KMS-11 (cell line): Measurements from ENCODE around the gene PAEP.

Source experiments
- H2AFZ ChIP-seq: fragments of 200-600 bp; sonication (generic); 2 replicates; pipeline ENCODE4 v1.6.1; 2016; ENCODE audit warnings: antibody characterized with exemption, mixed run types, low read depth
- H3K27ac ChIP-seq: fragments of 200-600 bp; sonication (generic); 2 replicates; pipeline ENCODE4 v1.6.1; 2016; ENCODE audit warnings: mild to moderate bottlenecking, mixed run types
- H3K27me3 ChIP-seq: fragments of 200-600 bp; sonication (generic); 2 replicates; pipeline ENCODE4 v1.6.1; 2017; ENCODE audit warnings: mild to moderate bottlenecking, low read depth, mixed run types, moderate library complexity; ENCODE audit not compliant: insufficient read depth
- H3K36me3 ChIP-seq: fragments of 200-600 bp; sonication (generic); 2 replicates; pipeline ENCODE4 v1.6.1; 2017; ENCODE audit warnings: mild to moderate bottlenecking, mixed run types; ENCODE audit not compliant: insufficient read depth
- H3K4me1 ChIP-seq: fragments of 200-600 bp; sonication (generic); 2 replicates; pipeline ENCODE4 v1.6.1; 2016; ENCODE audit warnings: mild to moderate bottlenecking, low read depth, mixed run types; ENCODE audit not compliant: poor library complexity, severe bottlenecking
- H3K4me2 ChIP-seq: fragments of 200-600 bp; sonication (generic); 2 replicates; pipeline ENCODE4 v1.7.0; 2016; ENCODE audit warnings: mild to moderate bottlenecking, mixed run types
- H3K4me3 ChIP-seq: fragments of 200-600 bp; sonication (generic); IDR thresholded peaks from 2 replicates; pipeline ENCODE4 v1.6.1; 2017; ENCODE audit warnings: low read depth, low read length, mixed read lengths; ENCODE audit not compliant: insufficient read depth
- H3K79me2 ChIP-seq: fragments of 200-600 bp; sonication (generic); 2 replicates; pipeline ENCODE4 v1.6.1; 2016; ENCODE audit warnings: low read depth, mixed run types; ENCODE audit not compliant: insufficient read depth
- H3K9ac ChIP-seq: fragments of 200-600 bp; sonication (generic); 2 replicates; pipeline ENCODE4 v1.6.1; 2016; ENCODE audit warnings: mild to moderate bottlenecking, mixed run types
- H4K20me1 ChIP-seq: fragments of 200-600 bp; sonication (generic); 2 replicates; pipeline ENCODE4 v1.6.1; 2016; ENCODE audit warnings: mild to moderate bottlenecking, mixed run types; ENCODE audit not compliant: insufficient read depth
- CTCF ChIP-seq: fragments of 200-600 bp; sonication (generic); conservative IDR thresholded peaks from 2 replicates; pipeline ENCODE4 v1.6.1; 2017; ENCODE audit warnings: low read depth, mild to moderate bottlenecking, antibody characterized with exemption, low read length, moderate library complexity, mixed read lengths

PAEP gene

GRCh38 chr9:135587658-135588057 is 26.1 kb downstream of the PAEP start:
- Histone ChIP-seq H3K4me3 (no peak overlapping the region), H3K4me2 (no peak overlapping the region), H3K36me3 (no peaks in the 10 kb centered on the region), H3K27ac (no peak overlapping the region), H4K20me1 (no peaks in the 10 kb centered on the region), H3K4me1 (no peaks in the 10 kb centered on the region), H3K27me3 (peaks cover 16% of the 10 kb centered on the region; the same call in 1 of the 2 replicates), H3K9ac (no peak overlapping the region), H3K79me2 (no peaks in the 10 kb centered on the region), H2AFZ (no peak overlapping the region)
- no peak for TF ChIP-seq CTCF

DNA sequence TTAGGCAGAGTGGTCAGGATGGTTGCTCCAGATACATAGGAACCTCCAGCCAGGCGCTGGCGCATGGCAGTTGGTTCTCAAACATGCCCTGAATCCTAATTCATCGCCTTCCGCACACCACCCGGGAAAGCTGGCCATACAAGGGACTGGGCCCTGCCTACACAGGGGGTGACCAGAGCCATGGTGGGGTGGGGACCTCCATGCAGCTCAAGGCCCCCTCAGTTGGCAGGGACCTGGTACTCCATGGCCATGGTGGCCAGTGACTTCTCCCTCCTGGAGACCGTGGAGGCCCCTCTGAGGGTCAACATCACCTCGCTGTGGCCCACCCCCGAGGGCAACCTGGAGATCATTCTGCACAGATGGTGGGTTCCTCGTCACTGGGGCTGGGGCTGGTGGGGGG is 26.8 kb downstream of the PAEP start:
- Histone ChIP-seq H3K4me3 (no peak overlapping the region), H3K79me2 (no peaks in the 10 kb centered on the region), H3K9ac (no peak overlapping the region), H3K4me2 (no peak overlapping the region), H3K27me3 (peaks cover 16% of the 10 kb centered on the region; the same call in 1 of the 2 replicates), H3K27ac (no peak overlapping the region), H3K36me3 (no peaks in the 10 kb centered on the region), H3K4me1 (no peaks in the 10 kb centered on the region), H2AFZ (no peak overlapping the region), H4K20me1 (no peaks in the 10 kb centered on the region)
- TF ChIP-seq CTCF = no peak

- Histone ChIP-seq H3K27me3 (peaks cover 22% of the 10 kb centered on the region; the same call in 1 of the 2 replicates), H2AFZ (no peak overlapping the region), H3K4me2 (no peak overlapping the region), H3K4me3 (no peak overlapping the region), H3K9ac (no peak overlapping the region), H3K27ac (no peak overlapping the region), H3K79me2 (no peaks in the 10 kb centered on the region), H3K4me1 (no peaks in the 10 kb centered on the region), H4K20me1 (no peaks in the 10 kb centered on the region), H3K36me3 (no peaks in the 10 kb centered on the region)
- TF ChIP-seq CTCF = no peak
Observed at GRCh38 chr9:135588886-135589595, 27.5 kb downstream of the PAEP start.

DNA sequence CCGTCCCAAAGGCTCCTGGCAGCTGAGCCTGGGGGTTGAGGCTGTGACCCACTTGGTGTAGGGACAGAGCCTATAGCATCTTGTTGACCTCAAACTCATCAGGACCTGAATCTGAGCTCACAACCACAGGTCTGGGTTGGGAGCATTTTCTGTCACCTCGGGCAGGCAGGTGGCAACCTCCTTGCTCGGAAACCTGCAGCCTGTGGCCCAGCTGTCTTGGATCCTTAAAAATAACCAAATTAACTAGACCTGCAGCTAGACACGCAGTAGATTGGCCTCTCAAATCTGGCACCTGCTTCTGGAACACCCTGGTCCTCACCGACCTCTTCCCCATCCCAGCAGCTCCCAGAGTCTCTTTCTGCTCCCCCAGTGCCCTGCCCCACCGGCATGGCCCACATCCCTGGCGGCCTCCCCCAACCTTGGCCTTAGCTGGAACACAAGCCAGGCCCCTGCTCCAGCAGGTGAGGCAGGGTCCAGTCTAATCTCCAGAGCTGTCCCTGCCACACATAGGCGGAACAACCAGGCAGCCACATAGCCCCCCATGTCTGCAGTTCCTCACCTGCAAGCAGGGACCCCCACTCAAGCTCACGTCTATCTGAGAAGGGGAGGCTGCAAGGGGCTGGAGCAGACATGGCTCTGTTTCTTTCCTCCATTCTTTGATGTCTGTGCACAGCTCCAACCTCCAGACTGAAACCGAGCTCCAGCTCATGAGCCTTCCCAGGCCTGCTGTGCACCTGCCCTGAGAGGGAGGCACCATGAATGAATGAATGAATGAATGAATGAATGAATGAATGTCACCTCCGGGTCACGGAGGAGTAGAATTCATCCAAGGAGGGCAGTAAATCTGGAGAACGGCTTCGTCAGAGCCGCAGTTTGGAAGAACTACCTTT is 28.3 kb downstream of the PAEP start:
- H3K4me2 ChIP-seq = no peak overlapping the region
- H3K79me2 ChIP-seq = no peaks in the 10 kb centered on the region
- H3K36me3 ChIP-seq = no peaks in the 10 kb centered on the region
- no peaks in the 10 kb centered on the region for H4K20me1 ChIP-seq
- no peak overlapping the region for H2AFZ ChIP-seq
- TF ChIP-seq CTCF = no peak
- no peak overlapping the region for H3K27ac ChIP-seq
- H3K9ac ChIP-seq = no peak overlapping the region
- H3K4me3 ChIP-seq = no peak overlapping the region
- H3K27me3 ChIP-seq = peaks cover 28% of the 10 kb centered on the region; the same call in 1 of the 2 replicates
- no peaks in the 10 kb centered on the region for H3K4me1 ChIP-seq
